Left ventricle myocardium superior (tissue), 1 donor: ENCODE measurements around the gene JADE1. TPM values are rescaled to one million over a fixed set of nuclear protein-coding genes. Genes with fewer than 3 reads are reported as not detected.

ENCODE experiments used
- ATAC-seq: fragments of 200-7000 bp; cut with Tn5 transposase; one replicate; pipeline ENCODE4 v1.9.1; 2020; ENCODE audit warnings: mild to moderate bottlenecking, moderate library complexity
- DNase-seq: peaks from one replicate; pipeline ENCODE4 v3.0.0-alpha.2; 2020
- intact Hi-C: fragments of 100-400 bp; cut with micrococcal nuclease; formaldehyde crosslinking; loops from one replicate; pipeline ENCODE4 v1.11.0; 2022
- total RNA-seq: library from RNA; stranded (reverse); fragmentation: NEBNext Ultra II Directional; extraction: Animal tissue kit (Norgen Biotek cat#: 25700); gene quantifications from one replicate; pipeline ENCODE4 v1.2.1, GENCODE V29; 2021
- donor health status: DM: no; HTN: yes; CAD: no; lungs with severe emphysema.

Gene JADE1
- total RNA-seq, 1 donor from 2014 or later, result 24.4 TPM

GRCh38 chr4:128835498-128836222, 26.2 kb downstream of the JADE1 start:
- peak; percentile 90 for DNase-seq
- intact Hi-C loops, result no loop called here
- peak; percentile 98 for ATAC-seq

- no peak for DNase-seq
- ATAC-seq, result no peak
- intact Hi-C loops, result no loop called here
These were observed 27.7 kb downstream of the JADE1 start for GRCh38 chr4:128837198-128837597.

- DNase-seq (no peak), ATAC-seq (no peak)
- intact Hi-C loops, result no loop called here
These were observed 28.2 kb downstream of the JADE1 start for GRCh38 chr4:128837679-128838078.

- no peak for ATAC-seq
- intact Hi-C loops, result no loop called here
- no peak for DNase-seq
These were observed 31.3 kb downstream of the JADE1 start for GRCh38 chr4:128840711-128841318.

GRCh38 chr4:128841402-128841801, 31.9 kb downstream of the JADE1 start:
- DNase-seq (no peak), ATAC-seq (no peak)
- intact Hi-C loops, result no loop called here

- peak; percentile 90 for ATAC-seq
- DNase-seq, result peak; percentile 73
- intact Hi-C loops, result no loop called here
These were observed 35.4 kb downstream of the JADE1 start for GRCh38 chr4:128844931-128845330.

- intact Hi-C loops, result no loop called here
- ATAC-seq (peak; percentile 75), DNase-seq (no peak)
These were observed 36.6 kb downstream of the JADE1 start for GRCh38 chr4:128846063-128846462.

GRCh38 chr4:128847082-128847724, 37.7 kb downstream of the JADE1 start:
- DNase-seq (no peak), ATAC-seq (no peak)
- intact Hi-C loops, result no loop called here

GRCh38 chr4:128848461-128848860, 39.0 kb downstream of the JADE1 start:
- ATAC-seq, result no peak
- intact Hi-C loops, result no loop called here
- no peak for DNase-seq

GRCh38 chr4:128850252-128850651, 40.8 kb downstream of the JADE1 start:
- DNase-seq (no peak), ATAC-seq (no peak)
- intact Hi-C loops, result no loop called here

GRCh38 chr4:128853741-128854140, 44.2 kb downstream of the JADE1 start:
- no peak for ATAC-seq
- intact Hi-C loops, result no loop called here
- DNase-seq, result no peak

- DNase-seq (no peak), ATAC-seq (no peak)
- intact Hi-C loops, result no loop called here
These were observed 44.9 kb downstream of the JADE1 start for GRCh38 chr4:128854433-128854832.

- no peak for DNase-seq
- intact Hi-C loops, result no loop called here
- no peak for ATAC-seq
These were observed 46.1 kb downstream of the JADE1 start for GRCh38 chr4:128855621-128856020.

GRCh38 chr4:128856246-128856645, 46.7 kb downstream of the JADE1 start:
- DNase-seq (no peak), ATAC-seq (no peak)
- intact Hi-C loops, result no loop called here

GRCh38 chr4:128858879-128859671, 49.6 kb downstream of the JADE1 start:
- ATAC-seq (peak; percentile 77), DNase-seq (peak; percentile 35)
- intact Hi-C loops, result no loop called here

GRCh38 chr4:128859887-128860677, 50.6 kb downstream of the JADE1 start:
- intact Hi-C loops, result loop anchor here (5.0 to 10.0 kb wide), 3 partner anchors 78 to 435 kb away; no protein-coding TSS in a partner anchor
- ATAC-seq (peak; percentile 33), DNase-seq (no peak)

- intact Hi-C loops, result loop anchor here (5.0 to 10.0 kb wide), 3 partner anchors 80 to 437 kb away; no protein-coding TSS in a partner anchor
- no peak for ATAC-seq
- peak; percentile 31 for DNase-seq
These were observed 52.5 kb downstream of the JADE1 start for GRCh38 chr4:128861856-128862518.

- ATAC-seq (no peak), DNase-seq (peak; percentile 27)
- intact Hi-C loops, result loop anchor here (5.0 to 10.0 kb wide), 3 partner anchors 80 to 438 kb away; no protein-coding TSS in a partner anchor
These were observed 53.3 kb downstream of the JADE1 start for GRCh38 chr4:128862608-128863311.
